ENCODE measurements around the gene DEXI.

The DEXI gene

DNA sequence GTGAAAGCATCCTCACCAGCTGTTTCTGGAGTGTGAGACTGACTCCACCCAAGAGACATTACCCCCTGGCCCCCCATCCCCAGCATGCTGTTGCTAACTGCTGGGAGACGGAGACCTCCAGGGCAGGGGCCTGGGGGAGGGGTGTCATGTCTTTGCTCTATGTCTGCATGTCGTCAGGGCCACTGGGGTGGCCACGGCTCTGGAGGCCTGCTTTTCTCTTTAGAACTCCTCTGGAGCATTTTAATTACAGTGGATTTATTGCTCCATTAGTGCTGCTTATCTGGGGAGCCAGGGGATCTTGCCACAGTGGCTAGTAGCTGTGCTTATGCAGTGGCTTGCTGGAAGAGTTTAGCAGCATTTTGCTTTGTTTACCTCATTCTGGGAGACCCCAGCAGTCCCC, 34.4 kb upstream of the DEXI start:
- Histone ChIP-seq H3K9me3 (ENCODE audit: control insufficient read depth, insufficient read depth, low read depth, low read length) (no peaks in the 10 kb centered on the region), H3K4me3 (ENCODE audit: low read depth, low read length) (no peak overlapping the region), H3K4me1 (ENCODE audit: control insufficient read depth, insufficient read depth, low read length) (peaks cover 1% of the 10 kb centered on the region), H3K27ac (ENCODE audit: extremely low read depth, low read depth, low read length) (no peak overlapping the region), H3K36me3 (ENCODE audit: control insufficient read depth in 2 of 2, insufficient read depth in 1 of 2, low read length in 2 of 2) (peaks cover 3 to 58% of the 10 kb centered on the region in 2 experiments; a peak in 2 of 3 replicates)
- CTCF ChIA-PET, result interaction anchor here (0.7 kb wide), 1 partner anchor 16 kb away, joined by 3 read pairs; no protein-coding TSS in a partner anchor
- POLR2A ChIA-PET, result no interaction called here
- TF ChIP-seq SP7 (tag by site-specific recombination; IDR thresholded peaks at IDR 0.05), result no peak
- peak; percentile 33 for TF ChIP-seq ZNF341 (tag by site-specific recombination; IDR thresholded peaks at IDR 0.05; ENCODE audit: low read depth)
- no peak for TF ChIP-seq SETDB1 (IDR thresholded peaks at IDR 0.05; ENCODE audit: insufficient read length, low read length)
- TF ChIP-seq ZNF776 (tag by site-specific recombination; IDR thresholded peaks at IDR 0.05; ENCODE audit: borderline replicate concordance), result no peak
- peak; percentile 100 for TF ChIP-seq ZIC2 (tag by site-specific recombination; IDR thresholded peaks at IDR 0.05)
- TF ChIP-seq ZNF221 (tag by site-specific recombination; IDR thresholded peaks at IDR 0.05; ENCODE audit: borderline replicate concordance), result no peak
- TF ChIP-seq MZF1 (tag by site-specific recombination; IDR thresholded peaks at IDR 0.05; ENCODE audit: borderline replicate concordance), result 0 out of 2 replicates have a peak, but pooled peaks have one; percentile 46
- TF ChIP-seq IKZF3 (tag by site-specific recombination; IDR thresholded peaks at IDR 0.05), result 0 out of 2 replicates have a peak, but pooled peaks have one; percentile 31
- TF ChIP-seq ZNF677 (tag by site-specific recombination; IDR thresholded peaks at IDR 0.05), result no peak
- TF ChIP-seq, protein P1, sequence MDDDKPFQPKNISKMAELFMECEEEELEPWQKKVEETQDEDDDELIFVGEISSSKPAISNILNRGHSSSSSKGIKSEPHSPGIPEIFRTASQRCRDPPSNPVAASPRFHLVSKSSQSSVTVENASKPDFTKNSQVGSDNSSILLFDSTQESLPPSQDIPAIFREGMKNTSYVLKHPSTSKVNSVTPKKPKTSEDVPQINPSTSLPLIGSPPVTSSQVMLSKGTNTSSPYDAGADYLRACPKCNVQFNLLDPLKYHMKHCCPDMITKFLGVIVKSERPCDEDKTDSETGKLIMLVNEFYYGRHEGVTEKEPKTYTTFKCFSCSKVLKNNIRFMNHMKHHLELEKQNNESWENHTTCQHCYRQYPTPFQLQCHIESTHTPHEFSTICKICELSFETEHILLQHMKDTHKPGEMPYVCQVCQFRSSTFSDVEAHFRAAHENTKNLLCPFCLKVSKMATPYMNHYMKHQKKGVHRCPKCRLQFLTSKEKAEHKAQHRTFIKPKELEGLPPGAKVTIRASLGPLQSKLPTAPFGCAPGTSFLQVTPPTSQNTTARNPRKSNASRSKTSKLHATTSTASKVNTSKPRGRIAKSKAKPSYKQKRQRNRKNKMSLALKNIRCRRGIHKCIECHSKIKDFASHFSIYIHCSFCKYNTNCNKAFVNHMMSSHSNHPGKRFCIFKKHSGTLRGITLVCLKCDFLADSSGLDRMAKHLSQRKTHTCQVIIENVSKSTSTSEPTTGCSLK (tag by site-specific recombination; IDR thresholded peaks at IDR 0.05), result no peak
- no peak for TF ChIP-seq ZNF768 (tag by site-specific recombination; IDR thresholded peaks at IDR 0.05)
- TF ChIP-seq ZNF510 (tag by site-specific recombination; IDR thresholded peaks at IDR 0.05; ENCODE audit: insufficient replicate concordance), result no peak
- TF ChIP-seq, protein P2, sequence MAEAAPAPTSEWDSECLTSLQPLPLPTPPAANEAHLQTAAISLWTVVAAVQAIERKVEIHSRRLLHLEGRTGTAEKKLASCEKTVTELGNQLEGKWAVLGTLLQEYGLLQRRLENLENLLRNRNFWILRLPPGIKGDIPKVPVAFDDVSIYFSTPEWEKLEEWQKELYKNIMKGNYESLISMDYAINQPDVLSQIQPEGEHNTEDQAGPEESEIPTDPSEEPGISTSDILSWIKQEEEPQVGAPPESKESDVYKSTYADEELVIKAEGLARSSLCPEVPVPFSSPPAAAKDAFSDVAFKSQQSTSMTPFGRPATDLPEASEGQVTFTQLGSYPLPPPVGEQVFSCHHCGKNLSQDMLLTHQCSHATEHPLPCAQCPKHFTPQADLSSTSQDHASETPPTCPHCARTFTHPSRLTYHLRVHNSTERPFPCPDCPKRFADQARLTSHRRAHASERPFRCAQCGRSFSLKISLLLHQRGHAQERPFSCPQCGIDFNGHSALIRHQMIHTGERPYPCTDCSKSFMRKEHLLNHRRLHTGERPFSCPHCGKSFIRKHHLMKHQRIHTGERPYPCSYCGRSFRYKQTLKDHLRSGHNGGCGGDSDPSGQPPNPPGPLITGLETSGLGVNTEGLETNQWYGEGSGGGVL (tag by site-specific recombination; IDR thresholded peaks at IDR 0.05), result no peak
- TF ChIP-seq ZNF184 (tag by site-specific recombination; IDR thresholded peaks at IDR 0.05), result no peak
- TF ChIP-seq, protein P3, sequence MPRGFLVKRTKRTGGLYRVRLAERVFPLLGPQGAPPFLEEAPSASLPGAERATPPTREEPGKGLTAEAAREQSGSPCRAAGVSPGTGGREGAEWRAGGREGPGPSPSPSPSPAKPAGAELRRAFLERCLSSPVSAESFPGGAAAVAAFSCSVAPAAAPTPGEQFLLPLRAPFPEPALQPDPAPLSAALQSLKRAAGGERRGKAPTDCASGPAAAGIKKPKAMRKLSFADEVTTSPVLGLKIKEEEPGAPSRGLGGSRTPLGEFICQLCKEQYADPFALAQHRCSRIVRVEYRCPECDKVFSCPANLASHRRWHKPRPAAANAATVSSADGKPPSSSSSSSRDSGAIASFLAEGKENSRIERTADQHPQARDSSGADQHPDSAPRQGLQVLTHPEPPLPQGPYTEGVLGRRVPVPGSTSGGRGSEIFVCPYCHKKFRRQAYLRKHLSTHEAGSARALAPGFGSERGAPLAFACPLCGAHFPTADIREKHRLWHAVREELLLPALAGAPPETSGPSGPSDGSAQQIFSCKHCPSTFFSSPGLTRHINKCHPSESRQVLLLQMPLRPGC (tag by site-specific recombination; IDR thresholded peaks at IDR 0.05), result no peak
- TF ChIP-seq WT1 (tag by site-specific recombination; IDR thresholded peaks at IDR 0.05), result no peak
- 0 out of 2 replicates have a peak, but pooled peaks have one; percentile 10 for TF ChIP-seq ZBTB8A (tag by site-specific recombination; IDR thresholded peaks at IDR 0.05)
- no peak for TF ChIP-seq SCRT2 (tag by site-specific recombination; IDR thresholded peaks at IDR 0.05)
- TF ChIP-seq ZNF211 (tag by site-specific recombination; IDR thresholded peaks at IDR 0.05; ENCODE audit: low read depth), result no peak
- TF ChIP-seq ZNF416 (tag by site-specific recombination; IDR thresholded peaks at IDR 0.05), result no peak
- TF ChIP-seq ZBTB6 (tag by site-specific recombination; IDR thresholded peaks at IDR 0.05), result peak; percentile 85
- no peak for TF ChIP-seq OVOL3 (tag by site-specific recombination; IDR thresholded peaks at IDR 0.05)
- no peak for TF ChIP-seq ZNF37A (tag by site-specific recombination; IDR thresholded peaks at IDR 0.05)
- TF ChIP-seq ZFP3 (tag by site-specific recombination; IDR thresholded peaks at IDR 0.05; ENCODE audit: low read depth), result no peak
- no peak for TF ChIP-seq ZNF354C (tag by site-specific recombination; IDR thresholded peaks at IDR 0.05; ENCODE audit: borderline replicate concordance, low read depth)
- TF ChIP-seq REST (tag by site-specific recombination; IDR thresholded peaks at IDR 0.05), result no peak
- TF ChIP-seq FEZF1 (tag by site-specific recombination; IDR thresholded peaks at IDR 0.05), result peak; percentile 28; the same call in 1 of the 2 replicates
- no peak for TF ChIP-seq ZNF623 (tag by site-specific recombination; IDR thresholded peaks at IDR 0.05)
- no peak for TF ChIP-seq BCL11B (tag by site-specific recombination; IDR thresholded peaks at IDR 0.05; ENCODE audit: low read depth)

Data from HEK293 (cell line).